HG02840 (cell line): ENCODE measurements around the gene FOLR2.
"Not testable (repeated sequence)": the region's sequence is repeated elsewhere in the genome, so short reads cannot be mapped to it uniquely, and the experiment has no call there.

Source experiments
- ATAC-seq: cut with Tn5 transposase; IDR thresholded peaks from one replicate; pipeline ENCODE4 v1.9.1; 2021; ENCODE audit warnings: mild to moderate bottlenecking, moderate library complexity, moderate number of reproducible peaks; ENCODE audit not compliant: unreplicated experiment, low FRiP score

Gene FOLR2

GRCh38 chr11:72265951-72266350 lies 49.4 kb downstream of the FOLR2 start:
- no peak for ATAC-seq

GRCh38 chr11:72266960-72267359 lies 50.4 kb downstream of the FOLR2 start:
- not testable (repeated sequence) for ATAC-seq

DNA sequence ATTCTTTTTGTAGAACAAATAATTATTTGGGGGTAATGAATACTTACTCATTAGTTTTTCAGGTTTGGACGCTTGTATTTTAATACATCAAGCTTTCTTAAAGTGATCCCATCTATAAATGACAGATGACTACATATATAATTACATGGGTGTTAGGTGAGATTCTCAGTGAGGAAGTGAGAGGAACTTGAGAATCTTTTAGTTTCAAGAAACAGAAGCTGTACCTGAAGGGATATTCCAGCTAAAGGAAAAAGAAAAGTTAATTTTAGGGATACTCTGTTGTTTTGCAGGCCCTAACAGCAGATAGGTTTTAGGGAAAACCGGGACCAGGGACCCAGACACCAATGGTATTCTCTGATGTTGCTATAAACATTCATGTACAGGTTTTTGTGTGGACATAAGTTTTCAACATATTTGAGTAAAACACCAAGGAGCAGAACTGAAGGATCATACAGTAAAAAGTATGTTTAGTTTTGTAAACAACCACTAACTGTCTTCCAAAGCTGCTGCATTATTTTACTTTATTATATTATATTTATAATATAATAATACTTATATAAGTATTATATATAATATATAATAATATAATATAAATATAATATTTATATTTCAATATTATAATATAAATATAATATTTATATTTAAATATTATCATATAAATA lies 51.5 kb downstream of the FOLR2 start:
- no peak for ATAC-seq
